K562 (cell line): ENCODE measurements around the gene ELMO1. TPM values are rescaled to one million over a fixed set of nuclear protein-coding genes. Genes with fewer than 3 reads are reported as not detected.

Experiments used
- ATAC-seq: fragments of 200-7000 bp; cut with Tn5 transposase; 3 replicates; pipeline ENCODE4 v1.9.1; 2020; ENCODE audit warnings: moderate library complexity
- BruUV-seq: library from RNA; stranded (reverse); fragments of 400-500 nt; replicated peaks from 2 replicates; lab custom pipeline; 2021; lab: Mats Ljungman, UMichigan
- CTCF ChIA-PET: fragments of 300-600 bp; formaldehyde crosslinking; extraction: SDS; loops from one replicate; lab custom pipeline; 2021; ENCODE audit warnings: low intra/inter-chr PET ratio; lab: Yijun Ruan, JAX
- POLR2A ChIA-PET: fragments of 300-600, 350-650 bp; sonication (Branson Sonifier 250); formaldehyde crosslinking; extraction: SDS; loops from one replicate; lab custom pipeline; 2021; ENCODE audit warnings: antibody characterized with exemption, inconsistent platforms; lab: Yijun Ruan, JAX
- DNase-seq, 4 experiments: peaks; one replicate each; pipeline versions ENCODE4 v3.0.0 to v3.0.0-alpha.2; 2011 to 2018; ENCODE audit warnings: low spot score in 3 of 4, mixed read lengths in 3 of 4; ENCODE audit errors: extremely low read depth in 1 of 4
- FAIRE-seq: peaks from 2 replicates; lab custom pipeline; 2011; peaks lifted over from hg19 to GRCh38; lab: Jason Lieb, UNC
- H2AFZ ChIP-seq: 2 replicates; pipeline ENCODE4 v1.6.0; 2011; ENCODE audit warnings: low read depth, low read length, control low read depth, inconsistent platforms
- H3K27ac ChIP-seq: fragments of 200-600 bp; 3 replicates; pipeline ENCODE4 v1.8.0; 2011; ENCODE audit warnings: low read depth, mild to moderate bottlenecking, control low read depth, inconsistent platforms, low read length, moderate library complexity, mixed read lengths; ENCODE audit errors: extremely low read depth
- H3K27me3 ChIP-seq, 2 experiments: fragments of 300-600 bp in 1 of 2; 2 replicates in 1 of 2; 3 replicates in 1 of 2; pipeline versions ENCODE4 v1.6.0 to v1.8.0; 2011; ENCODE audit warnings: inconsistent platforms in 2 of 2, low read length in 2 of 2, mild to moderate bottlenecking in 1 of 2, mixed read lengths in 1 of 2, moderate library complexity in 1 of 2; ENCODE audit not compliant: control insufficient read depth in 2 of 2, insufficient read depth in 2 of 2
- H3K36me3 ChIP-seq: fragments of 300-600 bp; 3 replicates; pipeline ENCODE4 v1.8.0; 2011; ENCODE audit warnings: mild to moderate bottlenecking, low read length, inconsistent platforms; ENCODE audit not compliant: control insufficient read depth, insufficient read depth
- H3K4me1 ChIP-seq, 2 experiments: fragments of 200-600 bp in 1 of 2; replicated peaks in 1 of 2; 2 replicates in 1 of 2; 3 replicates in 1 of 2; pipeline versions ENCODE4 v1.5.1 to v1.8.0; 2011; ENCODE audit warnings: inconsistent platforms in 2 of 2, low read length in 2 of 2, mild to moderate bottlenecking in 1 of 2, mixed read lengths in 1 of 2, moderate library complexity in 1 of 2; ENCODE audit not compliant: control insufficient read depth in 2 of 2, insufficient read depth in 2 of 2
- H3K4me2 ChIP-seq: 2 replicates; pipeline ENCODE4 v1.6.1; 2011; ENCODE audit warnings: low read length, control low read depth, inconsistent platforms, mixed read lengths; ENCODE audit not compliant: insufficient read depth
- H3K4me3 ChIP-seq: fragments of 200-600 bp; sonication (generic), shearing (Covaris generic); 2 replicates; pipeline ENCODE4 v1.5.1; 2016; ENCODE audit warnings: control low read depth, inconsistent platforms
- H3K79me2 ChIP-seq: fragments of 200-600 bp; 3 replicates; pipeline ENCODE4 v1.8.0; 2011; ENCODE audit warnings: low read length, inconsistent platforms; ENCODE audit not compliant: control insufficient read depth, insufficient read depth
- H3K9ac ChIP-seq, 2 experiments: 2 replicates each; pipeline versions ENCODE4 v1.6.0 to v1.6.1; 2011; ENCODE audit warnings: low read depth in 2 of 2, low read length in 2 of 2, control low read depth in 1 of 2, inconsistent platforms in 1 of 2, mild to moderate bottlenecking in 1 of 2, mixed read lengths in 1 of 2; ENCODE audit not compliant: insufficient read depth in 1 of 2
- H3K9me1 ChIP-seq: one replicate; pipeline ENCODE4 v1.6.0; 2011; ENCODE audit warnings: inconsistent platforms, mild to moderate bottlenecking, low read length, moderate library complexity; ENCODE audit not compliant: control insufficient read depth, insufficient read depth
- H3K9me3 ChIP-seq: replicated peaks from 2 replicates; pipeline ENCODE4 v1.5.1; 2011; ENCODE audit warnings: low read depth, low read length, inconsistent platforms; ENCODE audit not compliant: control insufficient read depth, insufficient read depth
- H4K20me1 ChIP-seq: replicated peaks from 2 replicates; pipeline ENCODE4 v1.6.1; 2011; ENCODE audit warnings: low read length, inconsistent platforms, mixed read lengths; ENCODE audit not compliant: control insufficient read depth, insufficient read depth
- ADNP ChIP-seq: fragments of 200-800 bp; sonication (Bioruptor generic); IDR thresholded peaks from 2 replicates; pipeline ENCODE4 v1.6.1; 2016; ENCODE audit warnings: missing genetic modification characterization, missing compliant biosample characterization
- CREB1 ChIP-seq, 2 experiments: sonication (generic) in 1 of 2; formaldehyde crosslinking in 1 of 2; IDR thresholded peaks; 2 replicates each; pipeline versions ENCODE4 v1.6.1 to v1.8.0; 2012 to 2022; ENCODE audit warnings: inconsistent platforms in 1 of 2, mild to moderate bottlenecking in 1 of 2, missing genetic modification reagents in 1 of 2, moderate library complexity in 1 of 2
- MIER1 ChIP-seq: fragments of 450-650 bp; IDR thresholded peaks from 2 replicates; pipeline ENCODE4 v1.6.1; 2016; ENCODE audit warnings: antibody characterized with exemption, mild to moderate bottlenecking, low read depth
- NFATC3 ChIP-seq: fragments of 450-650 bp; IDR thresholded peaks from 2 replicates; pipeline ENCODE4 v1.6.1; 2017; ENCODE audit warnings: mild to moderate bottlenecking
- NR3C1 ChIP-seq: sonication (generic); formaldehyde crosslinking; IDR thresholded peaks from 2 replicates; pipeline ENCODE4 v1.8.1; 2022; ENCODE audit warnings: missing genetic modification reagents
- PRMT5 ChIP-seq: sonication (generic); formaldehyde crosslinking; IDR thresholded peaks from 2 replicates; pipeline ENCODE4 v1.5.0; 2020; ENCODE audit warnings: missing genetic modification reagents
- RBM17 ChIP-seq: fragments of 200-400 bp; formaldehyde crosslinking; IDR thresholded peaks from 2 replicates; pipeline ENCODE4 v1.6.1; 2017; ENCODE audit warnings: low read depth, mild to moderate bottlenecking, low read length, borderline replicate concordance
- YY1 ChIP-seq, 3 experiments: IDR thresholded peaks; 2 replicates each; pipeline ENCODE4 v1.6.1; 2011; ENCODE audit warnings: low read length in 2 of 3, mild to moderate bottlenecking in 2 of 3, moderate library complexity in 2 of 3, borderline replicate concordance in 1 of 3, control low read depth in 1 of 3, low read depth in 1 of 3; ENCODE audit not compliant: insufficient read depth in 3 of 3, insufficient replicate concordance in 2 of 3, control insufficient read depth in 1 of 3, insufficient read length in 1 of 3; ENCODE audit errors: extremely low read depth in 1 of 3
- ZNF76 ChIP-seq: fragments of 250-450 bp; sonication (Bioruptor Pico); IDR thresholded peaks from 2 replicates; pipeline ENCODE4 v1.4.0; 2020; ENCODE audit warnings: mild to moderate bottlenecking, moderate library complexity, borderline replicate concordance
- WGBS: fragments of 100-300 bp; shearing (Covaris generic); methylation state at CpG from one replicate; pipeline ENCODE4 v1.1.6; 2016; ENCODE audit warnings: low coverage, mixed read lengths; ENCODE audit not compliant: insufficient coverage; ENCODE audit errors: missing lambda C conversion rate; 5-methylcytosine and 5-hydroxymethylcytosine counted together
- in situ Hi-C: fragments of 300-500 bp; cut with MboI; formaldehyde crosslinking; loops from 4 replicates; pipeline ENCODE4 v1.15.0; 2018; ENCODE audit warnings: inconsistent platforms, mixed read lengths
- intact Hi-C: fragments of 100-400 bp; cut with micrococcal nuclease; formaldehyde crosslinking; loops from 2 replicates; pipeline ENCODE4 v1.14.2; 2022
- polyA plus RNA-seq, 8 experiments: library from polyadenylated mRNA; depleted of rRNA in 4 of 8; stranded (reverse) in 5 of 8; unstranded in 3 of 8; fragments of >200 nt; fragmentation: Nextera tagmentation in 2 of 8; fragmentation: Illumina TruSeq in 1 of 8; extraction: Ambion mirVana in 2 of 8; extraction: Trizol in 1 of 8; gene quantifications; 2 replicates each; pipeline versions ENCODE4 v1.2.1 to v1.2.3, GENCODE V29; 2011 to 2014; ENCODE audit warnings: inconsistent platforms in 1 of 8, missing spikeins in 1 of 8
- total RNA-seq, 7 experiments: library from RNA; depleted of rRNA in 6 of 7; stranded (reverse); fragments of >200 nt in 6 of 7; fragmentation: Illumina TruSeq in 2 of 7; extraction: Trizol in 2 of 7; gene quantifications; 2 replicates each; pipeline versions ENCODE4 v1.2.1 to v1.2.3, GENCODE V29; 2011 to 2021; ENCODE audit warnings: low replicate concordance in 1 of 7
- TF ChIP-seq, protein P1 (sequence below): sonication (generic); formaldehyde crosslinking; IDR thresholded peaks from 2 replicates; pipeline ENCODE4 v1.8.0; 2023; ENCODE audit warnings: mild to moderate bottlenecking, missing genetic modification reagents
- TF ChIP-seq, protein P2 (sequence below): fragments of 250-450 bp; sonication (Bioruptor Pico); IDR thresholded peaks from 2 replicates; pipeline ENCODE4 v1.9.0; 2021; ENCODE audit warnings: mild to moderate bottlenecking, inconsistent platforms
- TF ChIP-seq, protein P3 (sequence below): fragments of 250-450 bp; sonication (Bioruptor Pico); IDR thresholded peaks from 2 replicates; pipeline ENCODE4 v1.8.0; 2022; ENCODE audit warnings: moderate library complexity, mild to moderate bottlenecking, inconsistent platforms

Gene ELMO1
- total and polyA plus RNA-seq, 9 of the 15 experiments (the other 6 are each of a cell fraction or from before 2014, with no cell fraction given): 0.36 to 7.2 (median 3.6) TPM

DNA sequence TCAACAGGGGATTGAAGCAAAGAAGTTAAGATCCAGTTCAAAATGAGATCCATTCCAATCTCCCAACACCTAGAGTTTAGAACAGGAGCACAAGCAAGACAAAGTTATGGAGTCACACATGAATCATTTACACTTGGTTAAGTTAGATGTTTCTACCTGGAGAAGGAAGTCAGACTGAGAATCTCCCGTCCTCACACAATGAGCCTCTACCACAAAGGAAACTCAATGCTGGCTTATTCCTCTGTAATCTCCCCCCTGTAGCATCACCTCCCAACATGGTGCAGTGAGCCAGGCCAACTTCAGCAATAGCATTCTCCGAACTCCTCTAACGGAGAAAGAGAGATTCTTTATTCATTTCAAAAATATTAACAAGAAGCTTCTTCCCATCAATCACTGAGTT is 82.2 kb downstream of the ELMO1 start:
- no peaks in the 10 kb centered on the region for H3K4me1 ChIP-seq
- in situ Hi-C loops (no loop called here), intact Hi-C loops (no loop called here)
- ATAC-seq (no peak), FAIRE-seq (no peak), DNase-seq (no peak)
- no peaks in the 10 kb centered on the region for H3K79me2 ChIP-seq
- H3K27me3 ChIP-seq: no peaks in the 10 kb centered on the region
- H3K4me3 ChIP-seq: no peak overlapping the region
- H3K27ac ChIP-seq: no peak overlapping the region
- H4K20me1 ChIP-seq: no peaks in the 10 kb centered on the region
- H2AFZ ChIP-seq: no peak overlapping the region
- BruUV-seq: no TSS peak
- no peaks in the 10 kb centered on the region for H3K9me3 ChIP-seq
- TF ChIP-seq, protein P1, sequence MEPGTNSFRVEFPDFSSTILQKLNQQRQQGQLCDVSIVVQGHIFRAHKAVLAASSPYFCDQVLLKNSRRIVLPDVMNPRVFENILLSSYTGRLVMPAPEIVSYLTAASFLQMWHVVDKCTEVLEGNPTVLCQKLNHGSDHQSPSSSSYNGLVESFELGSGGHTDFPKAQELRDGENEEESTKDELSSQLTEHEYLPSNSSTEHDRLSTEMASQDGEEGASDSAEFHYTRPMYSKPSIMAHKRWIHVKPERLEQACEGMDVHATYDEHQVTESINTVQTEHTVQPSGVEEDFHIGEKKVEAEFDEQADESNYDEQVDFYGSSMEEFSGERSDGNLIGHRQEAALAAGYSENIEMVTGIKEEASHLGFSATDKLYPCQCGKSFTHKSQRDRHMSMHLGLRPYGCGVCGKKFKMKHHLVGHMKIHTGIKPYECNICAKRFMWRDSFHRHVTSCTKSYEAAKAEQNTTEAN: no peak
- TF ChIP-seq NFATC3: no peak
- WGBS: 6% methylated on average over 3 of the region's 3 CpGs
- no peaks in the 10 kb centered on the region for H3K9me1 ChIP-seq
- H3K4me2 ChIP-seq: no peak overlapping the region
- H3K9ac ChIP-seq: no peak overlapping the region
- CTCF ChIA-PET: no interaction called here
- no peaks in the 10 kb centered on the region for H3K36me3 ChIP-seq
- POLR2A ChIA-PET: interaction anchor here (0.7 kb wide), 1 partner anchor 12 kb away, joined by 3 read pairs; no protein-coding TSS in a partner anchor

DNA sequence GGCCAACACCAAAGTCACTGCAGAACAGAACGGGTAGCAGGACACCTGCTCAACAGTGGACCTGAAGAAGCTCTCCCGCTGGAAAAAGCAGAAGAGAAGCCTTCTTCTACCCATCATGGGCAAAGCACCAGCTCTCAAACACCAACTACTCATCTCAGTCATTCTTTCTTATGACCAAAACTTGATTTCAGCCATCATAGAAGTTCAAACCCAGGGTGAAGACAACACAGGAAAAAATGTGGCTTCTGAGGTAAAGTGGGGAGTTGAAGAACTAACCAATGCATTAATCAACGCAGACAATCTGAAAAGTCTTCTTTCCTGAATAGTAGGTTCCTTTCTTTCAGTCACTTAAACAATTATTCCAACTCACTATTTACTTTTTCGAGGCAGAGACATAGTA is 83.3 kb downstream of the ELMO1 start:
- WGBS: 5% methylated on average over 4 of the region's 4 CpGs
- ChIA-PET POLR2A (no interaction called here), CTCF (no interaction called here)
- Histone ChIP-seq H3K79me2 (no peaks in the 10 kb centered on the region), H3K9me1 (no peaks in the 10 kb centered on the region), H3K9me3 (no peaks in the 10 kb centered on the region), H3K27me3 (no peaks in the 10 kb centered on the region), H3K27ac (no peak overlapping the region), H2AFZ (no peak overlapping the region), H3K36me3 (no peaks in the 10 kb centered on the region), H4K20me1 (no peaks in the 10 kb centered on the region), H3K4me1 (no peaks in the 10 kb centered on the region; a peak in 1 of 5 replicates), H3K9ac (no peak overlapping the region), H3K4me3 (no peak overlapping the region), H3K4me2 (no peak overlapping the region)
- no TSS peak for BruUV-seq
- FAIRE-seq (no peak), DNase-seq (no peak), ATAC-seq (no peak)
- in situ Hi-C loops (no loop called here), intact Hi-C loops (no loop called here)
- no peak for TF ChIP-seq PRMT5 (CRISPR knock-in tag)
- TF ChIP-seq MIER1: no peak
- no peak for TF ChIP-seq ZNF76 (CRISPR knock-in tag)
- TF ChIP-seq CREB1 (IDR thresholded peaks at IDR 0.05): no peak
- TF ChIP-seq CREB1 (CRISPR knock-in tag; IDR thresholded peaks at IDR 0.05): no peak
- TF ChIP-seq NR3C1: no peak
- TF ChIP-seq RBM17: no peak
- TF ChIP-seq, protein P2, sequence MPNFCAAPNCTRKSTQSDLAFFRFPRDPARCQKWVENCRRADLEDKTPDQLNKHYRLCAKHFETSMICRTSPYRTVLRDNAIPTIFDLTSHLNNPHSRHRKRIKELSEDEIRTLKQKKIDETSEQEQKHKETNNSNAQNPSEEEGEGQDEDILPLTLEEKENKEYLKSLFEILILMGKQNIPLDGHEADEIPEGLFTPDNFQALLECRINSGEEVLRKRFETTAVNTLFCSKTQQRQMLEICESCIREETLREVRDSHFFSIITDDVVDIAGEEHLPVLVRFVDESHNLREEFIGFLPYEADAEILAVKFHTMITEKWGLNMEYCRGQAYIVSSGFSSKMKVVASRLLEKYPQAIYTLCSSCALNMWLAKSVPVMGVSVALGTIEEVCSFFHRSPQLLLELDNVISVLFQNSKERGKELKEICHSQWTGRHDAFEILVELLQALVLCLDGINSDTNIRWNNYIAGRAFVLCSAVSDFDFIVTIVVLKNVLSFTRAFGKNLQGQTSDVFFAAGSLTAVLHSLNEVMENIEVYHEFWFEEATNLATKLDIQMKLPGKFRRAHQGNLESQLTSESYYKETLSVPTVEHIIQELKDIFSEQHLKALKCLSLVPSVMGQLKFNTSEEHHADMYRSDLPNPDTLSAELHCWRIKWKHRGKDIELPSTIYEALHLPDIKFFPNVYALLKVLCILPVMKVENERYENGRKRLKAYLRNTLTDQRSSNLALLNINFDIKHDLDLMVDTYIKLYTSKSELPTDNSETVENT (CRISPR knock-in tag): no peak
- TF ChIP-seq ADNP (tag): no peak
- TF ChIP-seq YY1 (IDR thresholded peaks at IDR 0.05; ENCODE audit: borderline replicate concordance in 1 of 3, control insufficient read depth in 1 of 3, extremely low read depth in 1 of 3, insufficient read depth in 3 of 3, insufficient read length in 1 of 3, insufficient replicate concordance in 2 of 3, low read depth in 1 of 3, low read length in 2 of 3): no peak
- TF ChIP-seq, protein P3, sequence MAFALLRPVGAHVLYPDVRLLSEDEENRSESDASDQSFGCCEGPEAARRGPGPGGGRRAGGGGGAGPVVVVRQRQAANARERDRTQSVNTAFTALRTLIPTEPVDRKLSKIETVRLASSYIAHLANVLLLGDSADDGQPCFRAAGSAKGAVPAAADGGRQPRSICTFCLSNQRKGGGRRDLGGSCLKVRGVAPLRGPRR: no peak
